Hepatocyte (in vitro differentiated cells): ENCODE results near the gene CD22. TPM values are rescaled to one million over a fixed set of nuclear protein-coding genes. Genes with fewer than 3 reads are reported as not detected.
"Not testable (repeated sequence)": the region's sequence is repeated elsewhere in the genome, so short reads cannot be mapped to it uniquely, and the experiment has no call there.

Experiments
- DNase-seq: peaks from one replicate; pipeline ENCODE4 v3.0.0-alpha.2; 2016; ENCODE audit warnings: low spot score
- H2AFZ ChIP-seq: fragments of 200-600 bp; sonication (generic); 2 replicates; pipeline ENCODE4 v1.6.0; 2016; ENCODE audit warnings: antibody characterized with exemption, mild to moderate bottlenecking
- H3K27ac ChIP-seq: fragments of 200-600 bp; sonication (generic); 2 replicates; pipeline ENCODE4 v1.5.1; 2016; ENCODE audit warnings: mild to moderate bottlenecking
- H3K27me3 ChIP-seq: fragments of 200-600 bp; sonication (generic); 2 replicates; pipeline ENCODE4 v1.6.1; 2016
- H3K36me3 ChIP-seq: fragments of 200-600 bp; sonication (generic); replicated peaks from 2 replicates; pipeline ENCODE4 v1.5.1; 2016; ENCODE audit warnings: low read depth; ENCODE audit not compliant: insufficient read depth
- H3K4me1 ChIP-seq: fragments of 200-600 bp; sonication (generic); 2 replicates; pipeline ENCODE4 v1.5.1; 2016; ENCODE audit warnings: mild to moderate bottlenecking, moderate library complexity; ENCODE audit not compliant: insufficient read depth
- H3K4me2 ChIP-seq: fragments of 200-600 bp; sonication (generic); 2 replicates; pipeline ENCODE4 v1.6.0; 2016
- H3K4me3 ChIP-seq: fragments of 200-600 bp; sonication (generic); 2 replicates; pipeline ENCODE4 v1.5.1; 2016; ENCODE audit warnings: mild to moderate bottlenecking
- H3K79me2 ChIP-seq: fragments of 200-600 bp; sonication (generic); 2 replicates; pipeline ENCODE4 v1.6.0; 2017; ENCODE audit warnings: mild to moderate bottlenecking
- H3K9me2 ChIP-seq: fragments of 200-600 bp; sonication (generic); replicated peaks from 2 replicates; pipeline ENCODE4 v1.6.0; 2017; ENCODE audit warnings: mild to moderate bottlenecking; ENCODE audit not compliant: insufficient read depth
- H3K9me3 ChIP-seq: fragments of 200-600 bp; sonication (generic); 2 replicates; pipeline ENCODE4 v1.5.1; 2016; ENCODE audit warnings: low read depth, mild to moderate bottlenecking
- H4K20me1 ChIP-seq: fragments of 200-600 bp; sonication (generic); 2 replicates; pipeline ENCODE4 v1.6.0; 2016; ENCODE audit warnings: mild to moderate bottlenecking; ENCODE audit not compliant: insufficient read depth, poor library complexity, severe bottlenecking
- CTCF ChIP-seq: fragments of 200-600 bp; sonication (generic); IDR thresholded peaks from 2 replicates; pipeline ENCODE4 v1.5.1; 2016; ENCODE audit warnings: antibody characterized with exemption, mild to moderate bottlenecking; ENCODE audit not compliant: poor library complexity
- EZH2 ChIP-seq: fragments of 200-600 bp; sonication (generic); IDR thresholded peaks from 2 replicates; pipeline ENCODE4 v1.6.1; 2016; ENCODE audit warnings: antibody characterized with exemption, mild to moderate bottlenecking, borderline replicate concordance
- EZH2phosphoT487 ChIP-seq: fragments of 200-600 bp; sonication (generic); IDR thresholded peaks from one replicate; pipeline ENCODE4 v1.6.1; 2018; ENCODE audit warnings: antibody characterized with exemption, mild to moderate bottlenecking, low read depth, moderate library complexity; ENCODE audit not compliant: unreplicated experiment, severe bottlenecking
- WGBS: methylation state at CpG from one replicate; pipeline ENCODE4 v1.1.6; 2016; ENCODE audit warnings: low lambda C conversion rate; ENCODE audit errors: missing lambda C conversion rate; 5-methylcytosine and 5-hydroxymethylcytosine counted together
- polyA plus RNA-seq: library from polyadenylated mRNA; unstranded; fragments of >200 nt; fragmentation: Nextera tagmentation; extraction: Ambion mirVana; gene quantifications from 2 replicates; pipeline ENCODE4 v1.2.1, GENCODE V29; 2016
- total RNA-seq: library from RNA; depleted of rRNA; stranded (reverse); fragments of >200 nt; gene quantifications from 2 replicates; pipeline ENCODE4 v1.2.3, GENCODE V29; 2014

The CD22 gene
- total and polyA plus RNA-seq, 2 experiments from 2014 or later, result 1.6 TPM; not detected in 1

DNA sequence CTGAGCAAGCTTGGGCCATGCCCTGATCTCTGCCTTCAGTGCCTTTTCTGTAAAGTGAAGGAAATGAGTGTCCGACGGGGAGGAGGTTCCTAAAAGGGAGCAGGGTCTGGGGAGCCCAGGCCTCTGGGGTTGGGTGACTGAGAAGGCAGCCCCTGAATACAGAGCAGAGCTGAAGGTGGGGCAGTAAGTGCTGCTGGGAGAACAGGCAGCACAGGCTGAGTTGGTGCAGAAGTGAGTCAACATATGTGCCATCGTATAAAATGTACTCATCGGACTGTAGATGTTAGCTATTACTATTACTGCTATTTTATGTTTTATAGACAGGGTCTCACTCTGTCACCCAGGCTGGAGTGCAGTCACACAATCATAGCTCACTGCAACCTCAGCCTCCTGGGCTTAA is 47.7 kb upstream of the CD22 start:
- Histone ChIP-seq H3K9me3 (no peaks in the 10 kb centered on the region), H2AFZ (no peak overlapping the region), H3K9me2 (no peaks in the 10 kb centered on the region), H3K27me3 (no peaks in the 10 kb centered on the region), H4K20me1 (no peaks in the 10 kb centered on the region), H3K36me3 (no peaks in the 10 kb centered on the region), H3K4me3 (no peak overlapping the region), H3K79me2 (no peaks in the 10 kb centered on the region), H3K4me2 (no peak overlapping the region), H3K27ac (no peak overlapping the region), H3K4me1 (no peaks in the 10 kb centered on the region)
- no peak for DNase-seq
- TF ChIP-seq EZH2phosphoT487, result no peak
- no peak for TF ChIP-seq EZH2
- WGBS, result 77% methylated on average over 4 of the region's 4 CpGs

- Histone ChIP-seq H3K27me3 (no peaks in the 10 kb centered on the region), H3K27ac (no peak overlapping the region), H3K9me2 (no peaks in the 10 kb centered on the region), H3K4me1 (no peaks in the 10 kb centered on the region), H3K9me3 (no peaks in the 10 kb centered on the region), H3K36me3 (no peaks in the 10 kb centered on the region), H3K4me3 (no peak overlapping the region), H4K20me1 (no peaks in the 10 kb centered on the region), H3K4me2 (no peak overlapping the region), H3K79me2 (no peaks in the 10 kb centered on the region), H2AFZ (no peak overlapping the region)
- 78% methylated on average over 17 of the region's 17 CpGs for WGBS
- TF ChIP-seq CTCF (no peak), EZH2phosphoT487 (no peak), EZH2 (no peak)
- no peak for DNase-seq
These were observed 44.6 kb upstream of the CD22 start for GRCh38 chr19:35284153-35285094.

DNA sequence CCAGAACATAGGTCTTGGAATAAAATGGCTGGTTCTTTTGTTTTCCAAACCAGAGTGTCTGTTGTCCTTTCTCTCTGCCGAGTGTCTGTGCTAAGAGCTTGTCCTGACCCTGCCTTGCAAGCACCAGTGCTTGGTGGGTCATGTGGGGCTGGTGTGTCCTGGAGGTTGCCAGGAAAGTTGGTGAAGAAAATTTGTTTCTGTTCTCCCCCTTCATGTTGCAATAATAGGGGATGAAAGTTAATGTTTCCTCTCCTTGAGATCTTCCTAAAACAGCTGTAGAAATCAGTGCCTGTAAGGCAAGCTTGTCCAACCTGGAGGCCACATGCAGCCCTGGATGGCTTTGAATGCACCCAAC is 43.9 kb upstream of the CD22 start:
- Histone ChIP-seq H3K4me3 (no peak overlapping the region), H3K79me2 (no peaks in the 10 kb centered on the region), H3K27ac (no peak overlapping the region), H2AFZ (no peak overlapping the region), H3K4me2 (no peak overlapping the region), H3K36me3 (no peaks in the 10 kb centered on the region), H3K4me1 (no peaks in the 10 kb centered on the region), H3K27me3 (no peaks in the 10 kb centered on the region), H3K9me2 (no peaks in the 10 kb centered on the region), H4K20me1 (no peaks in the 10 kb centered on the region), H3K9me3 (no peaks in the 10 kb centered on the region)
- WGBS, result 45% methylated on average over 1 of the region's 1 CpG
- DNase-seq, result no peak
- no peak for TF ChIP-seq EZH2
- TF ChIP-seq CTCF, result no peak
- no peak for TF ChIP-seq EZH2phosphoT487

DNA sequence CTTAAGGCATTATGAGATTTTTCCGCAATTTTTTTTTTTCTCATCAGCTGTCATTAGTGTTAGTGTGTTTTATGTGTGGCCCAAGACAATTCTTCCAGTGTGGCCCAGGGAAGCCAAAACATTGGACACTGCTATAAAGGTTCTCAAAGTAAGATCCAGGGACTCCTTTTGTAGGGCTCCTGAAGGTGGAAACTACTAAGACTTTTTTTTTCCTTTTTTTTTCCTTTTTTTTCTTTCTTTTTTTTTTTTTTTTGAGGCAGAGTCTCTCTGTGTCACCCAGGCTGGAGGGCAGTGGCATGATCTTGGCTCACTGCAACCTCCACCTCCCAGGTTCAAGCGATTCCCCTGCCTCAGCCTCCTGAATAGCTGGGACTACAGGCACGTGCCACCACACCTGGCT is 43.5 kb upstream of the CD22 start:
- not testable (repeated sequence) for H2AFZ ChIP-seq, H3K27me3 ChIP-seq, H3K4me2 ChIP-seq, H3K27ac ChIP-seq, H3K4me1 ChIP-seq, H4K20me1 ChIP-seq, H3K9me2 ChIP-seq, DNase-seq, H3K36me3 ChIP-seq, H3K9me3 ChIP-seq, H3K79me2 ChIP-seq, H3K4me3 ChIP-seq
- WGBS, result 92% methylated on average over 3 of the region's 3 CpGs

- DNase-seq, H4K20me1 ChIP-seq, H3K9me2 ChIP-seq, H3K79me2 ChIP-seq, H3K4me2 ChIP-seq, H3K27me3 ChIP-seq, H3K4me1 ChIP-seq, H2AFZ ChIP-seq, H3K4me3 ChIP-seq, H3K9me3 ChIP-seq, H3K36me3 ChIP-seq, H3K27ac ChIP-seq: not testable (repeated sequence)
- WGBS, result 78% methylated on average over 5 of the region's 5 CpGs
These were observed 42.9 kb upstream of the CD22 start for GRCh38 chr19:35286101-35286500.
